ENCODE measurements around the gene SUSD3.

DNA sequence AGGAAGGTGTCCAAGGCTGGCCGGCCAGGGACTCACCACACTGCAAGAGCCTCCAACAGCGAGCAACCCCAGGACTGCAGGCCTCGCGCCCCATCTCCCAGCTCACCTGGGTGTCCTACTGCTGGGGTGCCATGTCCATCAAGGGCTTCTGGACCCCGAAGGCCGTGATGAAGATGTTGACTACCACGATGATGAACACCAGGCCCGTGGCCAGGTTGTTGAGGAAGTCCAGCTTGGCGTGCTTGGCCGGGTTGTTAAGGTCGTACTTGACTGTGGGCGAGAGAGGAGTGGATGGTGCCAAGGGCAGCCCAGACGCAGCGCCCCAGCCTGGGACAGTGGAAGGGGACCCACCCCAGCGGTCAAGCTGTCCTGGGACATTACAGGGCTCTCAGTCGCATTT lies 66.3 kb downstream of the SUSD3 start:
- TF ChIP-seq, protein P1, sequence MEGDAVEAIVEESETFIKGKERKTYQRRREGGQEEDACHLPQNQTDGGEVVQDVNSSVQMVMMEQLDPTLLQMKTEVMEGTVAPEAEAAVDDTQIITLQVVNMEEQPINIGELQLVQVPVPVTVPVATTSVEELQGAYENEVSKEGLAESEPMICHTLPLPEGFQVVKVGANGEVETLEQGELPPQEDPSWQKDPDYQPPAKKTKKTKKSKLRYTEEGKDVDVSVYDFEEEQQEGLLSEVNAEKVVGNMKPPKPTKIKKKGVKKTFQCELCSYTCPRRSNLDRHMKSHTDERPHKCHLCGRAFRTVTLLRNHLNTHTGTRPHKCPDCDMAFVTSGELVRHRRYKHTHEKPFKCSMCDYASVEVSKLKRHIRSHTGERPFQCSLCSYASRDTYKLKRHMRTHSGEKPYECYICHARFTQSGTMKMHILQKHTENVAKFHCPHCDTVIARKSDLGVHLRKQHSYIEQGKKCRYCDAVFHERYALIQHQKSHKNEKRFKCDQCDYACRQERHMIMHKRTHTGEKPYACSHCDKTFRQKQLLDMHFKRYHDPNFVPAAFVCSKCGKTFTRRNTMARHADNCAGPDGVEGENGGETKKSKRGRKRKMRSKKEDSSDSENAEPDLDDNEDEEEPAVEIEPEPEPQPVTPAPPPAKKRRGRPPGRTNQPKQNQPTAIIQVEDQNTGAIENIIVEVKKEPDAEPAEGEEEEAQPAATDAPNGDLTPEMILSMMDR (IDR thresholded peaks at IDR 0.05): no peak
- TF ChIP-seq ESRRA (CRISPR knock-in tag; IDR thresholded peaks at IDR 0.05; ENCODE audit: borderline replicate concordance) (no peak), CREM (CRISPR knock-in tag; IDR thresholded peaks at IDR 0.05) (no peak), ZNF671 (CRISPR knock-in tag; IDR thresholded peaks at IDR 0.05) (no peak), FOXK1 (CRISPR knock-in tag; IDR thresholded peaks at IDR 0.05) (no peak), KAT7 (CRISPR knock-in tag; IDR thresholded peaks at IDR 0.05; ENCODE audit: borderline replicate concordance) (no peak), TEAD4 (CRISPR knock-in tag; IDR thresholded peaks at IDR 0.05) (no peak), ZNF416 (CRISPR knock-in tag; IDR thresholded peaks at IDR 0.05) (no peak), NR3C1 (CRISPR knock-in tag; conservative IDR thresholded peaks at IDR 0.05; ENCODE audit: low read depth) (no peak), ZBTB43 (CRISPR knock-in tag; IDR thresholded peaks at IDR 0.05) (no peak), SMAD3 (CRISPR knock-in tag; IDR thresholded peaks at IDR 0.05; ENCODE audit: borderline replicate concordance) (no peak)
